Thyroid gland (tissue), 4 donors: ENCODE measurements around the gene NFIA.

ENCODE experiments used
- POLR2A ChIP-seq, 2 donors: fragments of 450-650 bp; IDR thresholded peaks; one replicate each; pipeline ENCODE4 v1.6.1; 2017; ENCODE audit warnings: antibody characterized with exemption in 2 of 2, mild to moderate bottlenecking in 2 of 2, moderate library complexity in 1 of 2
- TF ChIP-seq, protein P1 (sequence below), 6 experiments: fragments of 200-600 bp in 3 of 6; fragments of 450-650 bp in 3 of 6; sonication (generic) in 3 of 6; IDR thresholded peaks; one replicate each; pipeline ENCODE4 v1.5.1; 2016 to 2019; ENCODE audit warnings: antibody characterized with exemption in 6 of 6, mild to moderate bottlenecking in 2 of 6, inconsistent platforms in 1 of 6, moderate library complexity in 1 of 6

DNA sequence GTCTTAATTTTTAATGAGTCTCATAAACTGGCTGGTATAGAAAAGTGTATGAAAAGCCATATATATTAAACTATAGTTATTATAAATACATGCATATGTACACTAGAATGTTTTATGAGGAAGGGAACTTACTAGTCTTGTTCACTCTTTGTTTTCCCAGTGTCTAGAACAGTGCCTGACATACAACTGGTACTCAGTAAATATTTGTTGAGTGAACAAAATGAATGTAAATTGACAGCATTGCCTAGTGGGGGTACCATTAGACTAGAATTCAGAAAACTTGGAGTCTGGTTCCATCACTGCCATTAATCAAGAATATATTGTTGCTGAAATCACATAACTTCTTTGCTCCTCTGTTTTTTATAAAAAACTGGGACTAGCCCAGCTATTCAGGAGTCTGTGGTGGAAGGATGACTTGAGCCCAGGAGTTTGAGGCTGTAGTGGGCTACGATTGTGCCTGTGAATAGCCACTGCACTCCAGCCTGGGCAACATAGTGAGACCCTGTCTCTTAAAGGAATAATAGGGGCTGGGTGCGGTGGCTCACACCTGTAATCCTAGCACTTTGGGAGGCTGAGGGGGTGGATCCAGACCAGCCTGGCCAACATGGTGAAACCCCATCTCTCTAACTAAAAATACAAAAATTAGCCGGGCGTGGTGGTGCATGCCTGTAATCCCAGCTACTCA, 51.1 kb downstream of the NFIA start:
- no peak for TF ChIP-seq POLR2A (IDR thresholded peaks at IDR 0.05)
- TF ChIP-seq, protein P1, sequence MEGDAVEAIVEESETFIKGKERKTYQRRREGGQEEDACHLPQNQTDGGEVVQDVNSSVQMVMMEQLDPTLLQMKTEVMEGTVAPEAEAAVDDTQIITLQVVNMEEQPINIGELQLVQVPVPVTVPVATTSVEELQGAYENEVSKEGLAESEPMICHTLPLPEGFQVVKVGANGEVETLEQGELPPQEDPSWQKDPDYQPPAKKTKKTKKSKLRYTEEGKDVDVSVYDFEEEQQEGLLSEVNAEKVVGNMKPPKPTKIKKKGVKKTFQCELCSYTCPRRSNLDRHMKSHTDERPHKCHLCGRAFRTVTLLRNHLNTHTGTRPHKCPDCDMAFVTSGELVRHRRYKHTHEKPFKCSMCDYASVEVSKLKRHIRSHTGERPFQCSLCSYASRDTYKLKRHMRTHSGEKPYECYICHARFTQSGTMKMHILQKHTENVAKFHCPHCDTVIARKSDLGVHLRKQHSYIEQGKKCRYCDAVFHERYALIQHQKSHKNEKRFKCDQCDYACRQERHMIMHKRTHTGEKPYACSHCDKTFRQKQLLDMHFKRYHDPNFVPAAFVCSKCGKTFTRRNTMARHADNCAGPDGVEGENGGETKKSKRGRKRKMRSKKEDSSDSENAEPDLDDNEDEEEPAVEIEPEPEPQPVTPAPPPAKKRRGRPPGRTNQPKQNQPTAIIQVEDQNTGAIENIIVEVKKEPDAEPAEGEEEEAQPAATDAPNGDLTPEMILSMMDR (IDR thresholded peaks at IDR 0.05) = no peak
